ENCODE measurements around the gene OR6C65. TPM values are rescaled to one million over a fixed set of nuclear protein-coding genes. Genes with fewer than 3 reads are reported as not detected.

OR6C65 gene
- total and polyA plus RNA-seq, 7 donors, result not detected

GRCh38 chr12:55448825-55449224 lies 48.5 kb downstream of the OR6C65 start:
- H3K27ac ChIP-seq, result no peak overlapping the region
- ATAC-seq, result no peak
- no peaks in the 10 kb centered on the region for H3K9me3 ChIP-seq
- no peaks in the 10 kb centered on the region for H3K27me3 ChIP-seq (ENCODE audit: insufficient read depth in 3 of 3, low read length in 2 of 3)
- H3K4me1 ChIP-seq, result no peaks in the 10 kb centered on the region
- intact Hi-C loops (cut with DNase I), result no loop called here
- DNase-seq, result no peak
- no peaks in the 10 kb centered on the region for H3K36me3 ChIP-seq (ENCODE audit: insufficient read depth in 1 of 2, low read depth in 1 of 2)
- no peak for TF ChIP-seq CTCF (IDR thresholded peaks at IDR 0.05)
- no peak overlapping the region for H3K4me3 ChIP-seq

Other genes starting within 250 kb of the OR6C65 start
- not detected for gene OR10A7, start 179.5 kb upstream of the OR6C65 start, total RNA-seq
- gene OR10A7, start 179.5 kb upstream of the OR6C65 start, polyA plus RNA-seq, result not detected
- gene OR6C74, start 155.9 kb upstream of the OR6C65 start, total RNA-seq, result not detected
- gene OR6C74, start 155.9 kb upstream of the OR6C65 start, polyA plus RNA-seq, result not detected
- not detected for gene OR6C6, start 104.0 kb upstream of the OR6C65 start, total RNA-seq
- not detected for gene OR6C6, start 104.0 kb upstream of the OR6C65 start, polyA plus RNA-seq
- gene OR6C1, start 86.2 kb upstream of the OR6C65 start, total RNA-seq, result not detected
- gene OR6C1, start 86.2 kb upstream of the OR6C65 start, polyA plus RNA-seq, result not detected
- gene OR6C3, start 69.8 kb upstream of the OR6C65 start, total RNA-seq, result not detected
- gene OR6C3, start 69.8 kb upstream of the OR6C65 start, polyA plus RNA-seq, result not detected
- gene OR6C75, start 37.6 kb upstream of the OR6C65 start, total RNA-seq, result not detected
- not detected for gene OR6C75, start 37.6 kb upstream of the OR6C65 start, polyA plus RNA-seq
- not detected for gene OR6C76, start 25.7 kb downstream of the OR6C65 start, total RNA-seq
- gene OR6C76, start 25.7 kb downstream of the OR6C65 start, polyA plus RNA-seq, result not detected
- not detected for gene OR6C2, start 43.5 kb downstream of the OR6C65 start, total RNA-seq
- gene OR6C2, start 43.5 kb downstream of the OR6C65 start, polyA plus RNA-seq, result not detected
- not detected for gene OR6C70, start 69.6 kb downstream of the OR6C65 start, total RNA-seq
- gene OR6C70, start 69.6 kb downstream of the OR6C65 start, polyA plus RNA-seq, result not detected
- gene OR6C68, start 91.8 kb downstream of the OR6C65 start, total RNA-seq, result not detected
- gene OR6C68, start 91.8 kb downstream of the OR6C65 start, polyA plus RNA-seq, result not detected
- not detected for gene OR6C4, start 149.1 kb downstream of the OR6C65 start, total RNA-seq
- not detected for gene OR6C4, start 149.1 kb downstream of the OR6C65 start, polyA plus RNA-seq
- gene OR2AP1, start 171.9 kb downstream of the OR6C65 start, total RNA-seq, result not detected
- gene OR2AP1, start 171.9 kb downstream of the OR6C65 start, polyA plus RNA-seq, result not detected
- not detected for gene OR10P1, start 236.4 kb downstream of the OR6C65 start, total RNA-seq
- not detected for gene OR10P1, start 236.4 kb downstream of the OR6C65 start, polyA plus RNA-seq

All from psoas muscle (tissue), 8 donors.